HG03520 (cell line): ENCODE data around the gene ZNF718.
"Not testable (repeated sequence)": the region's sequence is repeated elsewhere in the genome, so short reads cannot be mapped to it uniquely, and the experiment has no call there.

Experiments used
- ATAC-seq: cut with Tn5 transposase; IDR thresholded peaks from one replicate; pipeline ENCODE4 v1.9.1; 2021; ENCODE audit warnings: mild to moderate bottlenecking, moderate library complexity; ENCODE audit not compliant: unreplicated experiment

Gene ZNF718

DNA sequence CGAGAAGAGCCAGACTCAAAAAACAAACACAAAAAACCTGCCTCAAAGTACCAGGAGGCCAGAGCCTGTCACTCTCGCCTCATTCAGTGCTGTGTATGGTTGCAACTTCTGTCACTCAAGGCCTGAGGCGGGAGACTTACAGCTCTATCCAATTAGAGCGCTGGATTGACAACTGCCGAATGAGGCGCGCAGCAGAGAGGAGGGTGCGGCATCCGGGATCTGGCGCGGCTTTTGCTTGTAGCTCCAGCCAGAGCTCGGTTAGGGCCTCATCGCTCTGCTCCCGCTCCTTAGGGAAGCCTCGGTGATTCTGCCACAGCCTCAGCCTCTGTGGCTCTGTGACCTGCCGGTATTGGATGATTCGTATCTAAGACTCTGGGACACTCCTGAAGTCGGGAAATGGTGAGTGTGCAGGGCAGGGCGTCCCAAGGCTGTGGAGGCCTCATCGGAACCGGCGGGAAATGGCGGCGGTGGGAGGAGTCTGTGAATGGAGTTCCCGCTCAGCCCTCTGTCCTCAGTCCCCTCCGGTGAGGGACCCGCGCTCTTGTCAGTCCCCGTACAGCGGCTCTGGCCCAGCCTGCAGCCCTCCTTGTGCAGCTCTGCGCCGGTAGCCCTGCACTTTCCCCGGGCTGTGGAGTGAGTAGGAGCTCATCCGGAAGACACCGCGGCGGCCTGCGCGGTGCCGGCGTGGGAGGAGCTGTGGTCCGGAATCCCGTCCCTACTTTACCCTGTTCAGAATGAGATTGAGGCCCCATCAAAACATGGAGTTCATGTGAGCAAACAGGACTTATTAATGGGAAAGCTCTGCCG, at the start of gene ZNF718:
ZNF718 (plus strand) TSS at position 227 of the 807 bp plus-strand sequence; CDS start at position 397, 170 bp downstream.
- ATAC-seq, result peak; percentile 99

DNA sequence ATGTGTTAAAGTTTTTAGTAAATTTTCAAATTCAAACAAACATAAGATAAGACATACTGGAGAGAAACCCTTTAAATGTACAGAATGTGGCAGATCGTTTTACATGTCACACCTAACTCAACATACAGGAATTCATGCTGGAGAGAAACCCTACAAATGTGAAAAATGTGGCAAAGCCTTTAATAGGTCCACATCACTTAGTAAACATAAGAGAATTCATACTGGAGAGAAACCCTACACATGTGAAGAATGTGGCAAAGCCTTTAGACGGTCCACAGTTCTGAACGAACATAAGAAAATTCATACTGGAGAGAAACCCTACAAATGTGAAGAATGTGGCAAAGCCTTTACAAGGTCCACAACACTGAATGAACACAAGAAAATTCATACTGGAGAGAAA, 38.4 kb upstream of the ZNF718 start:
- ATAC-seq, result no peak

DNA sequence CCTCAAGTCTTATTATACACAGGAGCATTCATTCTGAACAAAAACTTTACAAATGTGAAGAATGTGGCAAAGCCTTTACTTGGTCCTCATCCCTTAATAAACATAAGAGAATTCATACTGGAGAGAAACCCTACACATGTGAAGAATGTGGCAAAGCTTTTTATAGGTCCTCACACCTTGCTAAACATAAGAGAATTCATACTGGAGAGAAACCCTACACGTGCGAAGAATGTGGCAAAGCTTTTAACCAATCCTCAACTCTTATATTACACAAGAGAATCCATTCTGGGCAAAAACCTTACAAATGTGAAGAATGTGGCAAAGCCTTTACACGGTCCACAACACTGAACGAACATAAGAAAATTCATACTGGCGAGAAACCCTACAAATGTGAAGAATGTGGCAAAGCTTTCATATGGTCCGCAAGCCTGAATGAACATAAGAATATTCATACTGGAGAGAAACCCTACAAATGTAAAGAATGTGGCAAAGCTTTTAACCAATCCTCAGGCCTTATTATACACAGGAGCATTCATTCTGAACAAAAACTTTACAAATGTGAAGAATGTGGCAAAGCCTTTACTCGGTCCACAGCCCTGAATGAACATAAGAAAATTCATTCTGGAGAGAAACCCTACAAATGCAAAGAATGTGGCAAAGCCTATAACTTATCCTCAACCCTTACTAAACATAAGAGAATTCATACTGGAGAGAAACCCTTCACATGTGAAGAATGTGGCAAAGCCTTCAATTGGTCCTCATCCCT, 37.6 kb upstream of the ZNF718 start:
- not testable (repeated sequence) for ATAC-seq

DNA sequence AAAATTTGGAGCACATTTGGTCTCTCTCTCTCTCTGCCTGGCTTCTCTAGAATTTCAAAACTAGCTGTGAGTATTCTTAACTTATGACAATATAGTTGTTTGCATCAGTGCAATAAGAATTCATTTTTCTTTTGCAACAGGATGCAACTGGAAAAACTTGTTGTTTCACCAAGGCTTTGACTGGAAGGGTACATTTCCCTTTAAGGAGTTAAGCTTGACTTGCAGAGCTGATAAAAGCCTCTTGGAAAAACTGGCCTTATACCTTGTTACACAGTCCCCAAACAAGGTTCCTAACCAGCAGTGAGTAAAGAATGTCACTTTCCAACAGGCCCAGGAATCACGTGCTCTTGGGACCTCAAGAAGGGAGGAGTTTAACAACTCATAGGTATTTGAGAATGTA, 25.9 kb upstream of the ZNF718 start:
- ATAC-seq, result no peak

DNA sequence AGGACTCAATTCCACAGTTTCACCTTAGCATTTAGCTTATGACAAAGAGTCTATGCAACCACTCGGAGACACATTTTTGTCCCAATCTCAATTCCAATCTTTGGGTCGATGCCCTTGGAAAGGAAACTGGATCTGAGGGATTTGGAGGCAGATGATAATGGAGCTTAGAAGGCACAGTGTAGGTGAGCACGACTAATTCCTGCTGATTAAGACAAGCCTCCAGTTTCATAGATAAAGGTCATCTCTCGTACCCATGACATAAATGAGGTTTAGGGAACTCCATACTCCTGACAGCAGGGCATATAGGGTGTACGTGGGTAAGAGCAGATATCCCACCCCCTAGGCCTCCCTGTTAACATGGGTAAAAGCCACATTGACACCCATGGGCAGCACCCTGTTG, 24.4 kb upstream of the ZNF718 start:
- no peak for ATAC-seq

DNA sequence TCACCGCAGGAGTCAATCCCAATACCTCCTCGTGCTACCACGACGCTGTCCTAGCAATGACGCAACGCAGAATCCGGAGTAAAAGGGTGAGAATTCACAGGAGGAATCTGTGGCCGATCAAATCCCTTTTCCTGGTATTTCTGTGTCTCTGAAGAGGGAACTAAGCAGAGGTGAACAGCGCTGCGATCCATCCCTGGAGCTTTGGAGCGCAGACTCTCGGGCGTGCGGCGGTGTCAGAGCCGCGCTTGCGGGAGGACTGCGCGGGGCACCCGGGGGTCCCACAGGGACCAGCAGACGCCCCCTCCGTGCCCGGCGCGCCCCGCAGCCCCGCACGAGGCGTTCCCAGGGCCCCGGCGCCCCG, 17.2 kb upstream of the ZNF718 start:
- no peak for ATAC-seq

DNA sequence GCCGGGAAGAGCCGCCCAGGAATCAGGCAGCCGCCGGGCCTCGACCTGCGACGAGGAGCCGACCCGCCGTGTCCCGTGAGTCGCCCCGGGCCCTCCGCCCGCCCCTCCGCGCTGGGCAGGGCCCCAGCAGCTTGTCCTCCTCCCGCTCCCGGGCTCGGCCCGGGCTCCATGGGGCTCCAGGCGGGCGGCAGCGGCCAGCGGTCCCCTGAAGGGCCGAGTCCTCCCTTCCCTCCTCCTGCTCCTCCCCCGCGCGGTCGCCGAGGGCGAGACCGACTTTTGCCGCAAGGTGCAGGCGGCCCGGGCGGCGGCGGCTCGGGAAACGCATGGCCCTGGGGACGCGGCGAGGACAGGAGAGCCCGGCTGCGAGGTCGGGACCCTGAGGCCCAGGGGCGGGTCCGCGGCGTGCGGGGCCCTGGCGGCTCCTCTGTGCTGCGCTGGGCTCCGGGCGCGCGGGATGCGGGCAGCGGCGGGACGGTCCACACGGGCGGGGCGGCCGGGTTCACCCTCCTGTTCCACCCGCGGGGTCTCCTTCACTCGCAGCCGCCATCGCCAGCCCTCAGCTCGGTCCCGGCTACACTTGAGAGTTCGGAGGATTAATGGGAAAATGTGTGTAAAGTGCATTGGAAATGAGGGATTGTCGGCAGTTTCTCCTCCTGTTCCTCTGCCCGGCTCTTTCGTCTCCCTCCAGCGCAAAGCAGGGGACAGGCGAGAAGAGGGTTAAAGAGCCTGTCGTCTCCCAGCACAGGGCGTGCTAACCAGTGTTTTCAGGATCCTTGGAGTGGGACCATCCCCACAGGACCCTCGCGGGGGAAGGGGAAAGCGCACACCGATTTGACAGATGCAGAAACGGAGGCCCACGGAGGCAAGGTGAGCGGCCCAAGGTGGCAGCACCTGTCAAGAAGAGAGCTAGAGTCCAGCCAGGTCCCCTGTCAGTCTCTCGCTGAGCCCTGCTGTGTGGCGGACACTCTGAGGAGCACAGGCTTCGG, 16.6 kb upstream of the ZNF718 start:
- ATAC-seq, result no peak

DNA sequence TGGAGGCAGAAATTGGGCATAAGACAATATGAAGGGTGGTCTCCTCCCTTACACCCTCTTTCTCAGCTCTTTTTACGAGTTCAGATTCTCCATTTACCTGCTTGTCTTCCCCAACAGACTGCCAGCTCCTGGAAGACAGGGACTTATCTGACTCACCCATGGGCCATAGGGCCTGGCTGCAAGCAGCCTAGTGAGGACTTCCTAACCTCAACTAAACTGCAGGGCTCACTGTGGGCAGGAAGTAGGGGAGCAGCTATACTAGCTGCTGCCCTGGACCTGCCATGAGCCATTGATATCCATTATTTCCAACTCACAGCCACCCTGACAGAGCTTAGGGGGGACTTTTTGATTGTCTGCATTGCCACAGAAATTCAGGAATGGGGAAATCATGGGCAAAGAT, 11.5 kb upstream of the ZNF718 start:
- no peak for ATAC-seq

DNA sequence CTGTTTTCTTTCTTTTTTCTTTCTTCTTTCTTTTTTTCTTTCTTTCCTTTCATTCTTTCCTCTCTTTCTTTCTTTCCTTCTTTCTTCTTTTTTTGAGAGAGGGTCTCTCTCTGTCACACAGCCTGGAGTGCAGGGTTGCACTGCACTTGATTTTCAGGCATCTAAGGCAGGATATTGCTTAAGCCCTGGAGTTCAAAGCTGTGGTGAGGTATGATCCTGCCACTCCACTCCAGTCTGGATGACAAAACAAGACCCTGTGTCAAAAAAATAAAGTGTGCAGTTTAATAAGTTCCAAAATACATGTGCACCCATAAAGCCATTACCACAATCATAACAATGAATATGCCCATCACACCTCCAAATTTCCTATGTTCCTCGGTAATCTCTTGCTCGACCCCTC, 10.6 kb upstream of the ZNF718 start:
- no peak for ATAC-seq

DNA sequence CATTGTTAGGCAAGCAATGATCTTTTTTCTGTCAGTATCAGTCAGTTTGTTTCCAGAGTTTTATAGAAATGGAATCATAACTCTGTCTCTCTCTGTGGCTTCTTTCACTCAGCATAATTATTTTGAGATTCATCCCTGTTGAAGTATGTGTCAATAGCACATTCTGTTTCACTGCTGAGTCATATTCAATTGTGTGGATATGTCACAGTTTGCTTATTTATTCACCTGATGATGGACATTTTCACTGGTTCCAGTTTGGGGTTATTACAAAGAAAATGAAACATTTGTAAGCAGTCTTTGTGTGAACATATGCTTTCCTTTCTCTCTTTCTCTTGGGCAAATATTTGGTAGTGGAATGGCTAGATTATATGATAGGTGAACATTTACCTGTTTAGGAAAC, 10.2 kb upstream of the ZNF718 start:
- no peak for ATAC-seq

DNA sequence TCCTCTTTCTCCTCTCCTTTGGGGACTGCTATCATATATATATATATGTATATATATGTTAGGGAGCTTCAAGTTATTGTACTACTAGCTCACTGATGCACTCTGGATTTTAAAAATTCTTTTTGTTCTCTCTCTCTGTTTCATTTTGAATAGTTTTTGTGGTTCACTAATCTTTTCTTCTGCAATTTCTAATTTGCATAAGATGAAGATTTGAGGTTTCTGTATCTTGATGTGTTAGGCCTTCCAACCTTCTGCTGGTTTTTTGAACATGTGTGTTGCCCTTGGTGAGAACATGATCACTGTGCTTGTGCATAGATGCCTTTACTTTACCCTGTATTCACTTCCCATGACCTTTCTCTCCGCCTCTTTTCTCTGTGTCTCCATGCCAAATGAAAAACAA, 7.8 kb upstream of the ZNF718 start:
- ATAC-seq, result no peak

DNA sequence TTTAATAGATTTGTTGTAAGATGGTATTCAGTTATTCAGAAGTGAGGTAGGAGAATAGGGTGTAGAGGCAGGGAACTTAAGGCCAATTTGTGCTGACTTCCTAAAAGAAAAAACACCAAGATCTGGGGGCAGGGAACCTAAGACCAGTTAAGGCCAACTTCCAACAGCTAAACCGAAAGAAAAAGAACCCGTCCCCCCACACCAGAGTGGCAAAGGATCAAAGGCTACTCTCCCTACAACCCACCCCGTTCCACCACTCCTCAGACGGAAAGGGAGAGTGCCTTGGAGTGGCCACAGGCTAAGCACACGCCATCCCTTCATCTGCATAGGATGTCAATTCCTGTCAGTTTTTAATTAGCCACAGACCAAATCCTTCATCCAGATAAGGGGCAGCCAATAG, 3.7 kb upstream of the ZNF718 start:
- ATAC-seq, result no peak

DNA sequence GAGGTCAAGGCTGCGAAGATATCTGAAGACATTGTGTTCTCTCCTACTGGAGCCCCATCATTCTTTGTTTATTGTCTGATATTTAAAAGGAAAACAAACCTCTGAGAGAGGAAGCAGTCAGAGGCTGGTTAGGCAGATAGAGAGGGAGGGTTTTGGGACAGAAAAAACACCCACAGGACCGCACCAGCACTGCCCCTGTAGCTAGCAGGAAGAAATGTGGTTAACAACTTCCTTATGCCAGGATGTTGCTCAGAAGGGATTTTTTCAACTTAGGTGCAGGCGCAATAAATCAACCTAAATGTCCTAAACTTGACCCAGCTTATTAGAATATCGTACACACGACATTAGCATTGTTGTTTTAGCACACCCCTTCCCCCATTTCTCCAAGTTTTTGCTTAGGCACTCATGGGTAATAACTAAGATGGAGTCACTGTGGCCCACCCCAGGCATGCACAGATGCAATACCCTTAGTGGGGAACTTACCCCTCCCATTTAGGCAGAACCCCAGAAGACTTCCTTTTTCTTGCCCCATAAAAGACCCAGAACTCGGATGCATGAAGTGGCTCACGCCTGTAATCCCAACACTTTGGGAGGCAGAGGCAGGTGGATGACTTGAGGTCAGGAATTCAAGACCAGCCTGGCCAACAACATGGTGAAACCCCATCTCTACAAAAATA, 2.8 kb upstream of the ZNF718 start:
- no peak for ATAC-seq

DNA sequence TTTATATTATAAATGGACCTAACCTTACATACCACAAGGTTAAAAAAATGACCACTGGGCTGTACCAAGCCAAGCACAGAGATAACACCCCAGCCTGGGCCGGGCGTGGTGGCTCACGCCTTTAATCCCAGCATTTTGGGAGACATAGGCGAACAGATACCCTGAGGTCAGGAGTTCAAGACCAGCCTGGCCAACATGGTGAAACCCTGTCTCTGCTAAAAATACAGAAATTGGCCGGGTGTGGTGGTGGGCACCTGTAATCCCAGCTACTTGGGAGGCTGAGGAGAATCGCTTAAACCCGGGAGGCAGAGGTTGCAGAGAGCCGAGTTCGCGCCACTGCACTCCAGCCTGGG, 403 bp upstream of the ZNF718 start:
- ATAC-seq, result not testable (repeated sequence)

DNA sequence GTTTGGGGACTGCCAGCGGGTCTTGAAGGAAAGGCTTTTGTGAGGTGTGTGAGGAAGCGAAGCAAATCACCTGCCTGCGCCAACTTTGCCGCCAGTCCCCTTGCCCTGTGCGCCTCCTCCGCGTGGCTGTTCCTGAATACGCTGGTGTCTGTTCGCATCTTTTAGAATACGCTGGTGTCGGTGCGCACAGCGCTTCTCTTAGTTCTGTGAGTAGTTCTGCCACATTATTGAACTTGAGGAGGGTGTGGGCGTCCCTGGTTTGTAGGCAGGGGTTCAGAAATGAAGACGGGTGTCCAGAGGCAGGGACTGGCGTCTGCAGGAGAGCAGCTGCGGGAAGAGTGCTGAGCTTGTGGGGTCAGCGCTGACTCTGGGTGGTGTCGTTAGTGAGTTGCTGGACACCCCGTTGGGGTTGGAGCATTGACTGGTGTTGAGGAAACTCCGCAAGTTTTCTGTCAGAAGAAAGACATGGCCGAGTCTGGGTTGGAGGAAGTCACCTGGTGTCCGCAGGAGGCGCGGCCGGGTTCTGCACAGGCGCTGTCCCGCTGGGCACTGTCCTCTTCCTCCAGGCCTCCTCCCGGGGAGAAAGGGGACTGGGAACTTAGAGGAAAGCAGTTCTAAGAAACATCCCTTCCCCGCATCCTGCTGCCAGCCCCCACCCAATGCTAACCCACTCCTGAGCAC, 930 bp downstream of the ZNF718 start:
- peak; percentile 12 for ATAC-seq

DNA sequence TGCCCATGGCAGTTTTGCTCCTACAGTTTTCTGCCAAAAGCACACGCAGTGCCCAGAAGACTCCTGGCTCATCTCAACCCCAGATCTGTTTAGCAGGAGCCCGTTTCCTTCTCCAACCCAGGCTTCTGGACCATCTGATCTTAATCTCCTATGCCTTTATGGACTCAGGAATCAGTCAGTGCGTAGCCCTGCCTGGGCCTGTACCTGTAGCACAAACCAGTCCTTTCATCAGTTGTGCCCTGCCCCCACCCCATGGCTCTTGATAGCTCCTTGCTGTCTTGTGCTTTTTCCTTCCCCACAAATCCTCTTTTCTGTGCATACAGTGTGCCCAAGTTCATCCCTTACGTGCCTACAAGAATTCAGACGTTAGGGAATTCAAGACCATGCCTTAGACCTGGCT, 1.5 kb downstream of the ZNF718 start:
- ATAC-seq, result no peak

DNA sequence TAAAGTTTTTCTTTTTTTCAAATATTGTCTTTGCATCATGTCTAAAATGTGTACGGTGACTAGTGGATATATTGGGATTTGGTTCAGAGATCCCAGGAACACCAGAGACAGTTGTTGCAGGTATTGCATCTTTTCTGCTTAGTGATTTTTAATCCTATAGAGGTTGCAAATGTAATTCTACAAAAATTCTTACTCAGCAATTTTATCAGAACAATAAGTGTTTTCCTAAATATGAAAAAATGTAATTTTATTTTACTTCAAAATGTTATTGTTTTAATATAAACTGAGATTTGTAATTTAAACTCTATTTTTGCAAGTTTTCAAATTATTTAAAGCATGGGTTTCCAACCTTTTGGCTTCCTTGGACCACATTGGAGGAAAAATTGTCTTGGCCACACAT, 8.2 kb downstream of the ZNF718 start:
- no peak for ATAC-seq

DNA sequence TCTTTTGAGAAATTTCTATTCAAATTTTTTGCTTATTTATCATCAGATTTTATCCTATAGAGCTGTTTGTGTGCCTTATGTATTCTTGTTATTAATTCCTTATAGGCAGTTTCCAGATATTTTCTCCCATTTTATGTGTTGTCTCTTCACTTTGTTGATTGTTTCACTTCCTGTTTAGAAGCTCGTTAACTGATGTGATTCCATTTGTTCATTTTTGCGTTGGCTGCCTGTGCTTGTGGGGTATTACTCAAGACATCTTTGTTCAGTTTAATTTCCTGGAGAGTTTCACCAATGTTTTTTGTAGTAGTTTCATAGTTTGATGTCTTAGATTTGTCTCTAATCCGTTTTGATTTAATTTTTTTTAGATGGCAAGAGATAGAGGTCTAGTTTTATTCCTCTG, 14.6 kb downstream of the ZNF718 start:
- no peak for ATAC-seq

DNA sequence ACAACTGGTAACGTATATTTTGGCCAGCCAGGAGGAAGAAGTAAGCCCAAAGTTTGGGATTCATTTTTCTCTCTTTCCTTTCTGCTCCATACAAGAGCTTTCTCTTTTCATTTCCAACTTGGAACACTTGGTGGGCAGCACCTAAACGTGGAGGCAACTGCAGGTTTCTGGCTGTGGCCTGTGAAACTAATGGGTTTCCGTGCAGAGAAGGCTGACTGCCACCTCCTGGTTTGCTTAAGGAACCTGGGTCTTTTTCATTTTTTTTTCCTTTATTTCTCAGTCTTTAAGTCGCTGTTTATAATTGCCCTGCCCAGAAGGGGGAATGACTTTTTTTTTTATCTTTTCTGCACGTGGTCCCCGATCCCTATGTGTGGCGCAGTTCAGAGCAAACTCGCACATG, 15.4 kb downstream of the ZNF718 start:
- ATAC-seq, result no peak

DNA sequence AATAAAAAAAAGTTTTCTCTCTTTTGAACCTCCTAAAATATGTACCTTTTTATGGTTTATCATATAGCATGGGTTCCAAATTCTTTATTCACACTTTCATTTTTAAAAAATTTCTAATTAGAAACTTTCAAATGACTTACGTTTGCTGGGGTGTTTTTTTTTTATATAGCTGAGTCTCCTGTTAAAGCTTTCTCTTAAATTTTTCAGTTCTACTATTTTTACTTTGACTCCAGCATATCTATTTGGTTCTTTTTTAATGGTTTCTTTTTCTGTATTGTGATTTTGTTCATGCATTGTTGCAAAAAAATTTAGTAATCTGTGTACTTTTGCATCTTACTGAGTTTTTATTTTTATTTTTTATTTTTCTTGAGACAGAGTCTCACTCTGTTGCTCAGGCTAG, 22.3 kb downstream of the ZNF718 start:
- ATAC-seq, result no peak
